K562 (cell line): ENCODE measurements around the gene POU2F1. TPM values are rescaled to one million over a fixed set of nuclear protein-coding genes. Genes with fewer than 3 reads are reported as not detected.
A peak's percentile ranks its signal among the peaks of the same experiment; 100 is the strongest.

Source experiments
- ATAC-seq: fragments of 200-7000 bp; cut with Tn5 transposase; 3 replicates; pipeline ENCODE4 v1.9.1; 2020; ENCODE audit warnings: moderate library complexity
- BruUV-seq: library from RNA; stranded (reverse); fragments of 400-500 nt; replicated peaks from 2 replicates; lab custom pipeline; 2021; lab: Mats Ljungman, UMichigan
- CTCF ChIA-PET: fragments of 300-600 bp; formaldehyde crosslinking; extraction: SDS; loops from one replicate; lab custom pipeline; 2021; ENCODE audit warnings: low intra/inter-chr PET ratio; lab: Yijun Ruan, JAX
- POLR2A ChIA-PET: fragments of 300-600, 350-650 bp; sonication (Branson Sonifier 250); formaldehyde crosslinking; extraction: SDS; loops from one replicate; lab custom pipeline; 2021; ENCODE audit warnings: antibody characterized with exemption, inconsistent platforms; lab: Yijun Ruan, JAX
- DNase-seq, 4 experiments: peaks; one replicate each; pipeline versions ENCODE4 v3.0.0 to v3.0.0-alpha.2; 2011 to 2018; ENCODE audit warnings: low spot score in 3 of 4, mixed read lengths in 3 of 4; ENCODE audit errors: extremely low read depth in 1 of 4
- FAIRE-seq: peaks from 2 replicates; lab custom pipeline; 2011; peaks lifted over from hg19 to GRCh38; lab: Jason Lieb, UNC
- H2AFZ ChIP-seq: 2 replicates; pipeline ENCODE4 v1.6.0; 2011; ENCODE audit warnings: low read depth, low read length, control low read depth, inconsistent platforms
- H3K27ac ChIP-seq: fragments of 200-600 bp; 3 replicates; pipeline ENCODE4 v1.8.0; 2011; ENCODE audit warnings: low read depth, mild to moderate bottlenecking, control low read depth, inconsistent platforms, low read length, moderate library complexity, mixed read lengths; ENCODE audit errors: extremely low read depth
- H3K27me3 ChIP-seq, 2 experiments: fragments of 300-600 bp in 1 of 2; 2 replicates in 1 of 2; 3 replicates in 1 of 2; pipeline versions ENCODE4 v1.6.0 to v1.8.0; 2011; ENCODE audit warnings: inconsistent platforms in 2 of 2, low read length in 2 of 2, mild to moderate bottlenecking in 1 of 2, mixed read lengths in 1 of 2, moderate library complexity in 1 of 2; ENCODE audit not compliant: control insufficient read depth in 2 of 2, insufficient read depth in 2 of 2
- H3K36me3 ChIP-seq: fragments of 300-600 bp; 3 replicates; pipeline ENCODE4 v1.8.0; 2011; ENCODE audit warnings: mild to moderate bottlenecking, low read length, inconsistent platforms; ENCODE audit not compliant: control insufficient read depth, insufficient read depth
- H3K4me1 ChIP-seq, 2 experiments: fragments of 200-600 bp in 1 of 2; replicated peaks in 1 of 2; 2 replicates in 1 of 2; 3 replicates in 1 of 2; pipeline versions ENCODE4 v1.5.1 to v1.8.0; 2011; ENCODE audit warnings: inconsistent platforms in 2 of 2, low read length in 2 of 2, mild to moderate bottlenecking in 1 of 2, mixed read lengths in 1 of 2, moderate library complexity in 1 of 2; ENCODE audit not compliant: control insufficient read depth in 2 of 2, insufficient read depth in 2 of 2
- H3K4me2 ChIP-seq: 2 replicates; pipeline ENCODE4 v1.6.1; 2011; ENCODE audit warnings: low read length, control low read depth, inconsistent platforms, mixed read lengths; ENCODE audit not compliant: insufficient read depth
- H3K4me3 ChIP-seq: fragments of 200-600 bp; sonication (generic), shearing (Covaris generic); 2 replicates; pipeline ENCODE4 v1.5.1; 2016; ENCODE audit warnings: control low read depth, inconsistent platforms
- H3K79me2 ChIP-seq: fragments of 200-600 bp; 3 replicates; pipeline ENCODE4 v1.8.0; 2011; ENCODE audit warnings: low read length, inconsistent platforms; ENCODE audit not compliant: control insufficient read depth, insufficient read depth
- H3K9ac ChIP-seq, 2 experiments: 2 replicates each; pipeline versions ENCODE4 v1.6.0 to v1.6.1; 2011; ENCODE audit warnings: low read depth in 2 of 2, low read length in 2 of 2, control low read depth in 1 of 2, inconsistent platforms in 1 of 2, mild to moderate bottlenecking in 1 of 2, mixed read lengths in 1 of 2; ENCODE audit not compliant: insufficient read depth in 1 of 2
- H3K9me1 ChIP-seq: one replicate; pipeline ENCODE4 v1.6.0; 2011; ENCODE audit warnings: inconsistent platforms, mild to moderate bottlenecking, low read length, moderate library complexity; ENCODE audit not compliant: control insufficient read depth, insufficient read depth
- H3K9me3 ChIP-seq: replicated peaks from 2 replicates; pipeline ENCODE4 v1.5.1; 2011; ENCODE audit warnings: low read depth, low read length, inconsistent platforms; ENCODE audit not compliant: control insufficient read depth, insufficient read depth
- H4K20me1 ChIP-seq: replicated peaks from 2 replicates; pipeline ENCODE4 v1.6.1; 2011; ENCODE audit warnings: low read length, inconsistent platforms, mixed read lengths; ENCODE audit not compliant: control insufficient read depth, insufficient read depth
- CC2D1A ChIP-seq: fragments of 450-650 bp; IDR thresholded peaks from 2 replicates; pipeline ENCODE4 v1.6.1; 2017; ENCODE audit warnings: mild to moderate bottlenecking
- CHD2 ChIP-seq: IDR thresholded peaks from 2 replicates; pipeline ENCODE4 v1.6.1; 2011; ENCODE audit warnings: low read depth, low read length
- E2F6 ChIP-seq, 2 experiments: IDR thresholded peaks; 2 replicates each; pipeline ENCODE4 v1.6.1; 2011; ENCODE audit warnings: borderline replicate concordance in 1 of 2, control low read depth in 1 of 2, low read depth in 1 of 2, low read length in 1 of 2, mild to moderate bottlenecking in 1 of 2, mixed read lengths in 1 of 2, moderate library complexity in 1 of 2; ENCODE audit not compliant: insufficient read depth in 1 of 2, insufficient read length in 1 of 2, poor library complexity in 1 of 2, severe bottlenecking in 1 of 2; ENCODE audit errors: extremely low read depth in 1 of 2
- L3MBTL2 ChIP-seq: fragments of 450-650 bp; IDR thresholded peaks from 2 replicates; pipeline ENCODE4 v1.6.1; 2016; ENCODE audit warnings: mild to moderate bottlenecking, moderate library complexity
- MGA ChIP-seq: fragments of 450-650 bp; IDR thresholded peaks from 2 replicates; pipeline ENCODE4 v1.6.1; 2016; ENCODE audit warnings: mild to moderate bottlenecking, moderate library complexity
- ZBTB34 ChIP-seq: fragments of 250-450 bp; sonication (Bioruptor Pico); IDR thresholded peaks from 2 replicates; pipeline ENCODE4 v1.8.0; 2021; ENCODE audit warnings: mild to moderate bottlenecking, moderate library complexity
- WGBS: fragments of 100-300 bp; shearing (Covaris generic); methylation state at CpG from one replicate; pipeline ENCODE4 v1.1.6; 2016; ENCODE audit warnings: low coverage, mixed read lengths; ENCODE audit not compliant: insufficient coverage; ENCODE audit errors: missing lambda C conversion rate; 5-methylcytosine and 5-hydroxymethylcytosine counted together
- in situ Hi-C: fragments of 300-500 bp; cut with MboI; formaldehyde crosslinking; loops from 4 replicates; pipeline ENCODE4 v1.15.0; 2018; ENCODE audit warnings: inconsistent platforms, mixed read lengths
- intact Hi-C: fragments of 100-400 bp; cut with micrococcal nuclease; formaldehyde crosslinking; loops from 2 replicates; pipeline ENCODE4 v1.14.2; 2022
- polyA plus RNA-seq, 8 experiments: library from polyadenylated mRNA; depleted of rRNA in 4 of 8; stranded (reverse) in 5 of 8; unstranded in 3 of 8; fragments of >200 nt; fragmentation: Nextera tagmentation in 2 of 8; fragmentation: Illumina TruSeq in 1 of 8; extraction: Ambion mirVana in 2 of 8; extraction: Trizol in 1 of 8; gene quantifications; 2 replicates each; pipeline versions ENCODE4 v1.2.1 to v1.2.3, GENCODE V29; 2011 to 2014; ENCODE audit warnings: inconsistent platforms in 1 of 8, missing spikeins in 1 of 8
- total RNA-seq, 7 experiments: library from RNA; depleted of rRNA in 6 of 7; stranded (reverse); fragments of >200 nt in 6 of 7; fragmentation: Illumina TruSeq in 2 of 7; extraction: Trizol in 2 of 7; gene quantifications; 2 replicates each; pipeline versions ENCODE4 v1.2.1 to v1.2.3, GENCODE V29; 2011 to 2021; ENCODE audit warnings: low replicate concordance in 1 of 7

Gene POU2F1
- total and polyA plus RNA-seq, 9 of the 15 experiments (the other 6 are each of a cell fraction or from before 2014, with no cell fraction given), result 2.6 to 22.3 (median 8.8) TPM

GRCh38 chr1:167186771-167187170 is 33.9 kb upstream of the POU2F1 start (continued):
- no peak for TF ChIP-seq ZBTB34

- H3K79me2 ChIP-seq, result no peaks in the 10 kb centered on the region
- no peaks in the 10 kb centered on the region for H3K9me1 ChIP-seq
- in situ Hi-C loops (no loop called here), intact Hi-C loops (no loop called here)
- ATAC-seq (peak; percentile 64), DNase-seq (peak in 1 of 4 experiments; percentile 14), FAIRE-seq (no peak)
- no peak overlapping the region for H3K9ac ChIP-seq
- 4% methylated on average over 9 of the region's 9 CpGs for WGBS
- H3K9me3 ChIP-seq, result no peaks in the 10 kb centered on the region
- no TSS peak for BruUV-seq
- POLR2A ChIA-PET, result interaction anchor here (1.0 to 1.3 kb wide), 2 partner anchors 16 to 28 kb away, joined by 3 to 6 read pairs; no protein-coding TSS in a partner anchor
- no peak overlapping the region for H3K4me3 ChIP-seq
- CTCF ChIA-PET, result no interaction called here
- no peaks in the 10 kb centered on the region for H4K20me1 ChIP-seq
- no peaks in the 10 kb centered on the region for H3K36me3 ChIP-seq
- peaks cover 6 to 15% of the 10 kb centered on the region in 2 experiments; a peak in 4 of 5 replicates for H3K27me3 ChIP-seq
- H3K4me1 ChIP-seq, result no peaks in the 10 kb centered on the region
- H3K4me2 ChIP-seq, result no peak overlapping the region
- H2AFZ ChIP-seq, result peak overlapping the region; percentile 66
- no peak overlapping the region for H3K27ac ChIP-seq
- TF ChIP-seq MGA (peak; percentile 36), L3MBTL2 (peak; percentile 64), CHD2 (peak; percentile 73), CC2D1A (0 out of 2 replicates have a peak, but pooled peaks have one; percentile 26), E2F6 (IDR thresholded peaks at IDR 0.05; ENCODE audit: borderline replicate concordance in 1 of 2, extremely low read depth in 1 of 2, insufficient read depth in 1 of 2, insufficient read length in 1 of 2, low read depth in 1 of 2, low read length in 1 of 2, poor library complexity in 1 of 2, severe bottlenecking in 1 of 2) (peak in 1 of 2 experiments; percentile 68)
These were observed 29.9 kb upstream of the POU2F1 start for GRCh38 chr1:167190747-167191237.
